Activated CD8-positive, alpha-beta memory T cell treated with anti-CD3 and anti-CD28 coated beads, Interleukin-2, amount 10 ng/mL, durations not matched to agents 7 days and 5 days (primary cell): ENCODE results near the gene SYNE1. TPM values are rescaled to one million over a fixed set of nuclear protein-coding genes. Genes with fewer than 3 reads are reported as not detected.
"Not testable (repeated sequence)": the region's sequence is repeated elsewhere in the genome, so short reads cannot be mapped to it uniquely, and the experiment has no call there.

Experiments
- ATAC-seq: fragments of 150-1000 bp; cut with Tn5 transposase; one replicate; pipeline ENCODE4 v1.10.0; 2021; ENCODE audit warnings: moderate library complexity
- CTCF ChIA-PET: fragments of 350-600 bp; sonication (Branson Sonifier 250); formaldehyde crosslinking; loops from one replicate; lab custom pipeline; 2021; ENCODE audit warnings: antibody characterized with exemption; lab: Charles Lee
- DNase-seq: peaks from one replicate; pipeline ENCODE4 v3.0.0-alpha.2; 2020
- H3K27ac Mint-ChIP-seq: one replicate; pipeline ENCODE4 v1.8.0; 2021; ENCODE audit warnings: mild to moderate bottlenecking, mixed read lengths
- H3K27me3 Mint-ChIP-seq: one replicate; pipeline ENCODE4 v1.8.0; 2021; ENCODE audit warnings: mixed read lengths
- H3K36me3 Mint-ChIP-seq: one replicate; pipeline ENCODE4 v1.8.0; 2021; ENCODE audit warnings: mild to moderate bottlenecking, mixed read lengths
- H3K4me1 Mint-ChIP-seq: one replicate; pipeline ENCODE4 v1.8.0; 2021; ENCODE audit warnings: mixed read lengths
- H3K4me3 Mint-ChIP-seq: one replicate; pipeline ENCODE4 v1.8.0; 2021; ENCODE audit warnings: mild to moderate bottlenecking, moderate library complexity, mixed read lengths
- H3K9me3 Mint-ChIP-seq: one replicate; pipeline ENCODE4 v1.8.0; 2022; ENCODE audit warnings: low read depth, mixed read lengths
- total RNA-seq, 2 experiments: library from RNA; stranded (reverse); gene quantifications; one replicate each; pipeline ENCODE4 v1.2.3, GENCODE V29; 2021

Gene SYNE1
- total RNA-seq, 2 experiments from 2014 or later = 58.5 to 76.6 TPM

DNA sequence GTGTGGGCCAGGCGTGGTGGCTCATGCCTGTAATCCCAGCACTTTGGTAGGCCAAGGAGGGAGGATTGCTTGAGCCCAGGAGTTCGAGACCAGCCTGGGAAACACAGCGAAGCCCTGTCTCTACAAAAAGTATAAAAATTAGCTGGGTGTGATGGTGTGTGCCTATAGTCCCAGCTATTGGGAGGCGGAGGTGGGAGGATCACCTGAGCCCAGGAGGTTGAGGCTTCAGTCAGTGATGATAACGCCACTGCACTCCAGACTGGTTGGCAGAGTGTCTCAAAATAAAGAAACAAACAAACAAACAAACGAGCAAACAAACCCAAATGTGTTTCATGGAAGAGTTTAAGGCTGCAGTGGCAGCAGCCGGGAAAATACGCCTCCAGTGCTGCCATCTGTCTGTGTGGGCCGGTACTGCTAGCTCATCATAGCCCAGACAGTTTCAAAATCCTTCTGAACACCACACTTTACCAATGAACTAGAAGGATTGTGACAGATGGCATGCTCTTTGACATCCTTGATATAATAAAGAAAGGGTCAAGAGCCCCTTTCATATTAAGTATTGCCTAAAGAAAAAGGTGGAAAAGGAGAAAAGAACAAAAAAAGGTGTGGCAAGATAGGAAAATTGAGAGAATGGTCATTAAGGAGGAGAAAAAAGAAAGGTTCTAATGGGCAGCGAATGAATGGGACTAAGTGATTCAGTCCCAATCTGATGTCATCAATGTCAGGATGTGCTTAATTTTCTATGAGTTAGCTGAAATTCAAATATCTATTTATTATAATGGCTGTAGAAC lies 298.6 kb downstream of the SYNE1 start:
- CTCF ChIA-PET = interaction anchor here (0.7 to 4.3 kb wide), 20 partner anchors 11 to 662 kb away, joined by 3 to 50 read pairs (median 4); no protein-coding TSS in a partner anchor
- no peak overlapping the region for H3K27ac Mint-ChIP-seq

DNA sequence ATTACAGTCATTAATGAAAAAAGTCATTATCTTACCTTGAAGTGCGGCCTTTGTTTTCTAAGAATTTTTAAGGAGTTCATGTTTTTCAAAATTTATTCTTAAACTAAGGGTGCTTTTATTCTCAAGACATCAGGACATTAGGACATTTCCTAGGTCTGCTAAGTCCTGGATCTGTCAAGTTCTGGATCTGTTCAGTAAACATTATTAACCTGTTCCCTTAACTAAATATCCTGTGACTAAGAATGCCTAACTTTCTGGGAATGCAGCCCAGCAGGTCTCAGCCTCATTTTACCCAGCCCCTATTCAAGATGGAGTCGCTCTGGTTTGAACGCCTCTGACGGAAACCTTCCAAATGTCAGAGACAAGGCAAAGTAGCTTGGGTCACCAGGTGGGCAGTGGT lies 302.6 kb downstream of the SYNE1 start:
- no peak for ATAC-seq
- H3K36me3 Mint-ChIP-seq = no peaks in the 10 kb centered on the region
- CTCF ChIA-PET = no interaction called here
- no peak for DNase-seq
- H3K27ac Mint-ChIP-seq = no peak overlapping the region
- no peak overlapping the region for H3K4me3 Mint-ChIP-seq
- no peaks in the 10 kb centered on the region for H3K9me3 Mint-ChIP-seq
- peaks cover 2% of the 10 kb centered on the region for H3K4me1 Mint-ChIP-seq
- peaks cover 4% of the 10 kb centered on the region for H3K27me3 Mint-ChIP-seq

More for the DNA sequence above, 298.6 kb downstream of the SYNE1 start:
- no peak overlapping the region for H3K4me3 Mint-ChIP-seq
- peak; percentile 61 for DNase-seq
- peaks cover 6% of the 10 kb centered on the region for H3K27me3 Mint-ChIP-seq
- ATAC-seq = peak; percentile 74
- H3K9me3 Mint-ChIP-seq = no peaks in the 10 kb centered on the region
- H3K4me1 Mint-ChIP-seq = peaks cover 8% of the 10 kb centered on the region
- no peaks in the 10 kb centered on the region for H3K36me3 Mint-ChIP-seq

DNA sequence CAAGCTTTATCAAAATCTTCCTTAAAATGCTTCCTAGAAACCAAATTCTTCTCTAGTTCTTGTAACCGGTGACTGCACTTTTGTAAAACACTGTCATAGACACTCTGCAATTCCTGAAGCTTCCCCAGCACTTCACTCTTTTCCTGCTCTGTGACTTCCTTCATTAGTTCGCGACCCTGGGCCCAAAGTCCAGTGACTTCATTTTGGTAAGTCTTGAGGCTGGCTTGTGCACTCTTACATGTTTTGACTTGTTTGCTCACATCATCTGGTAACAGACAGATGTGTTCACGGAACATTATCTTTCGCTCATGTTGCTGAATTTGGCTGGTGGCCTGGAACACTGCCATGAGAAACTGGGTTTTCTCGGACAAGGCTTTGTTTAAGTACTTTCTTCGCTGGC lies 306.2 kb downstream of the SYNE1 start:
- H3K27ac Mint-ChIP-seq = no peak overlapping the region
- H3K4me1 Mint-ChIP-seq = no peaks in the 10 kb centered on the region

DNA sequence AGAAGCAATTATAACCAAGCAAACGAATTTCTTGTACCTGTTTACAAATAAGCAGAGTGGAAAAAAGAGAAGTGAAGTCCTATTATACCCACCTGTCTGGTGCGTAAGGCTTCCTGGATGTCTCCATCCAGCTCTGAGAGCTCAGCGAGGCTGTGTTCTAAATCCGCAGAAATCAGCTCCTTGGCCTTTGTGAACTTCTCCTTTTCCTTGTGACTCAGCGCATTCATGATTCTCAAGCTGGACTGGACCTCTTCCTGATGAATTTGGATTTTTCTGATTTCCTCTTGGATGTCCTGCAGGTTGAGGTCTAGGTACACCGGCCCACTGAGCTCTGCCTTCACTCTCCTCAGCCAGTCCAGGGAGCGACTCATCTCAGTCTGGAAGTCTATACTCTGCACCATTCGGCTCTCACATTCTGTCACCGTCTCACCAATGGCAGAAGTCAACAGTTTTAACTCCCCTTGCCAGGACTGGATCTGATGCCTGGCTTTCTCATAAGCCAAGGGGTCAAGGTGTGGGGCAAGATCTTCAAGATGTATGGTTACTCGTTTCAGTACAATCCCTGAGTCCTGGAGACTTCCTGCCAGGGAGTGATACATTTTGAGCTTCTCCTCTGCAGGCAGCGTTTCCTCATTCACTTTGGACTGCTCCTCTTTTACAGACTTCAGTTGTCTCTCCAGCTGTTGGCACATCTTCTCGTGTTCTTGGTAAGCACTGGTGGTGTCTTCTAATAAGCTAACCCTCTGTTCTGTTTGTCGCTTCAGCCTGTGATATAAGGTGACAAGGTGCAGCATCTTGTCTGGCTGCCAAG lies 307.3 kb downstream of the SYNE1 start:
- no peaks in the 10 kb centered on the region for H3K9me3 Mint-ChIP-seq
- H3K27ac Mint-ChIP-seq = no peak overlapping the region
- H3K27me3 Mint-ChIP-seq = peaks cover 3% of the 10 kb centered on the region
- no peak for ATAC-seq
- no peaks in the 10 kb centered on the region for H3K36me3 Mint-ChIP-seq
- CTCF ChIA-PET = no interaction called here
- H3K4me3 Mint-ChIP-seq = no peak overlapping the region
- no peaks in the 10 kb centered on the region for H3K4me1 Mint-ChIP-seq
- no peak for DNase-seq

More for the DNA sequence above, 306.2 kb downstream of the SYNE1 start:
- Mint-ChIP-seq H3K36me3 (no peaks in the 10 kb centered on the region), H3K27me3 (peaks cover 3% of the 10 kb centered on the region), H3K4me3 (no peak overlapping the region), H3K9me3 (no peaks in the 10 kb centered on the region)
- no peak for DNase-seq
- CTCF ChIA-PET = no interaction called here
- ATAC-seq = no peak

DNA sequence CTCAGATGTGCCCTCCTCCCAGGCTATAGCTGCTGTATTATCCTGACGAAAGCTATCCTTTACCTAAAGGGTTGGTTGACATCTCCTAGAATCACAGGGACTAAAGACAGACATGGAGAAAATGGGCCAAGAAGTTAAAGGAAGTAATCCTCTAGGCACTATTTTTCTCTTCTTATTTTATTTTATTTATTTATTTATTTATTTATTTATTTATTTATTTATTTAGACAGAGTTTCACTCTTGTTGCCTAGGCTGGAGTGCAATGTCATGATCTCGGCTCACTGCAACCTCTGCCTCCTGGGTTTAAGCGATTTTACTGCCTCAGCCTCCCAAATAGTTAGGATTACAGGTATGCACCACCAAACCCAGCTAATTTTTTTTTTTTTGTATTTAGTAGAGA lies 309.0 kb downstream of the SYNE1 start:
- H3K27ac Mint-ChIP-seq, H3K4me3 Mint-ChIP-seq, DNase-seq, H3K4me1 Mint-ChIP-seq, ATAC-seq, H3K36me3 Mint-ChIP-seq, H3K27me3 Mint-ChIP-seq, H3K9me3 Mint-ChIP-seq: not testable (repeated sequence)
- CTCF ChIA-PET = interaction anchor here (1.0 kb wide), 1 partner anchor 9 kb away, joined by 12 read pairs; no protein-coding TSS in a partner anchor

DNA sequence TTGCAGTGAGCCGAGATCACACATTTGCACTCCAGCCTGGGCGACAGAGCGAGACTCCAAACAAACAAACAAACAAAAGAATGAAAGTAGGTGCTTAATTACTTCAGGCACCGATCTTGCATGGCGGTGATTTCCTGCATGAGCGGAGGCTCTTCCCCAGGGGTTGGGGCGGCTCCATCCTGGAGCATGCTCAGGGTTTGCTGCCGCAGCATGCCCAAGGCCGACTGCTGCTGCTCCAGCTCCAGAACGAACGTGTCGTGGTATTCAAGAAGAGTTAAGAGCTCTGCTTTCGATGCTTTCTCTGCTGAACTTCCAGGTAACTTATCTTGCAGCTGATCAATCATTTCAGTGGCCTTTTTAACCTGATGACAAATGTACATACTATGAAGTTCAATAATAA lies 313.8 kb downstream of the SYNE1 start:
- Mint-ChIP-seq H3K27me3 (peaks cover 17% of the 10 kb centered on the region), H3K36me3 (no peaks in the 10 kb centered on the region), H3K4me3 (no peak overlapping the region), H3K27ac (no peak overlapping the region), H3K4me1 (no peaks in the 10 kb centered on the region), H3K9me3 (no peaks in the 10 kb centered on the region)
- CTCF ChIA-PET = interaction anchor here (0.7 kb wide), 1 partner anchor 15 kb away, joined by 3 read pairs; no protein-coding TSS in a partner anchor
- ATAC-seq (no peak), DNase-seq (no peak)

DNA sequence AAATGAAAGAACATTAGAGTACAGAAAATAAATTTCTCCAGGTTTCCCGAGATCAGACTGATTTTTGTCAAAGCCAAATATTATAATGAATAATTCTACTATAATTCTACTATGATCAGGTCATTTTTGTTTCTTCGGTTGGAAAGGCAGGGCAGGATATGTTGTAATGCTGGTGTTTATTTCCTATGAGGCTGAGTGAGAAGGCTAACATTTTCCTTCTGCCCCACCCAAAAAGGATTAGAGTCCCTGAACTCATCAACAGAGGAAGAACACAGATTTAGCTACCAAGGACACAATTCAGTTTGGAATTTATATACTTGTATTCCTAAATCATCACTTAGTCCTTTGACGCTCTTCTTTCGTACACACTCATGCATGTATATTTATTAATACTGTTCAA lies 318.9 kb downstream of the SYNE1 start:
- ATAC-seq (no peak), DNase-seq (no peak)
- Mint-ChIP-seq H3K4me1 (peaks cover 4% of the 10 kb centered on the region), H3K4me3 (no peak overlapping the region), H3K27ac (no peak overlapping the region), H3K27me3 (peaks cover 14% of the 10 kb centered on the region), H3K9me3 (no peaks in the 10 kb centered on the region), H3K36me3 (no peaks in the 10 kb centered on the region)
- CTCF ChIA-PET = interaction anchor here (3.3 kb wide), 1 partner anchor 20 kb away, joined by 12 read pairs; no protein-coding TSS in a partner anchor

DNA sequence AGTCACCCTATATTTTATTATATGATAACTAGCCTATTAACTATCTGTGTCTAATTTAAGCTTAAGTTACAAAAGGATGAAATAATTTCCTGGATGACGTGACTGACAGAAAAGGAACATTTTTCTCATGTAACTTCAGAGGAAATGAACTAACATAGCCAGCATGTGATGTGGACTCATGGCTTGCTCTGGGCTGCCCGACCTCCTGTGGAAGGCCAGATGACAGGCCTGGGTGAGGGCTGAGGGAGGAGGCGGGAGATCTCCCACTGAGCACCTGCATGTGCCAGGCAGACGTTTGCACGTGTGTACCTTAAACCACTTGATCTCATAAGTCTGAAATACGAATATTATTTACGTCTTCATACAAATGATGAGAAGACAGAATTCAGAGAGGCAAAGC lies 321.1 kb downstream of the SYNE1 start:
- no peak for DNase-seq
- Mint-ChIP-seq H3K27me3 (peaks cover 7% of the 10 kb centered on the region), H3K36me3 (no peaks in the 10 kb centered on the region), H3K4me1 (peaks cover 4% of the 10 kb centered on the region), H3K27ac (no peak overlapping the region), H3K4me3 (no peak overlapping the region), H3K9me3 (no peaks in the 10 kb centered on the region)
- CTCF ChIA-PET = interaction anchor here (1.0 to 3.3 kb wide), 4 partner anchors 8 to 22 kb away, joined by 3 to 12 read pairs (median 6); no protein-coding TSS in a partner anchor
- no peak for ATAC-seq

DNA sequence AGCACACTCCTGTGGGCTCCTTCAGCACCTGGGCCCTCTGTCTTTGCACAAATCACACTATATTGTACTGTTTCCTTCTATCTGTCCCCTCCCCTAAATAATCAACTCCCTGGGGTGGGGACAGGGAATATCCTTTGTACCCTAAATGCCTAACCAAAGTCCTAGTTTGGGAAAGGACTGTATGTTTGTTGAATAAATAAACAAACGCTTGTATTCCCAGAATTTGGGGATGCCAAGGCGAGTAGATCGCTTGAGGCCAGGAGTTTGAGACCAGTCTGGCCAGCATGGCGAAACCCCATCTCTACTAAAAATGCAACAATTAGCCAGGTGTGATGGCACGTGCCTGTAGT lies 322.7 kb downstream of the SYNE1 start:
- peaks cover 2% of the 10 kb centered on the region for H3K27me3 Mint-ChIP-seq
- no peaks in the 10 kb centered on the region for H3K36me3 Mint-ChIP-seq
- no peak overlapping the region for H3K4me3 Mint-ChIP-seq
- no peaks in the 10 kb centered on the region for H3K9me3 Mint-ChIP-seq
- CTCF ChIA-PET = interaction anchor here (0.8 kb wide), 1 partner anchor 9 kb away, joined by 3 read pairs; no protein-coding TSS in a partner anchor
- no peak overlapping the region for H3K27ac Mint-ChIP-seq
- DNase-seq (no peak), ATAC-seq (no peak)
- peaks cover 16% of the 10 kb centered on the region for H3K4me1 Mint-ChIP-seq

DNA sequence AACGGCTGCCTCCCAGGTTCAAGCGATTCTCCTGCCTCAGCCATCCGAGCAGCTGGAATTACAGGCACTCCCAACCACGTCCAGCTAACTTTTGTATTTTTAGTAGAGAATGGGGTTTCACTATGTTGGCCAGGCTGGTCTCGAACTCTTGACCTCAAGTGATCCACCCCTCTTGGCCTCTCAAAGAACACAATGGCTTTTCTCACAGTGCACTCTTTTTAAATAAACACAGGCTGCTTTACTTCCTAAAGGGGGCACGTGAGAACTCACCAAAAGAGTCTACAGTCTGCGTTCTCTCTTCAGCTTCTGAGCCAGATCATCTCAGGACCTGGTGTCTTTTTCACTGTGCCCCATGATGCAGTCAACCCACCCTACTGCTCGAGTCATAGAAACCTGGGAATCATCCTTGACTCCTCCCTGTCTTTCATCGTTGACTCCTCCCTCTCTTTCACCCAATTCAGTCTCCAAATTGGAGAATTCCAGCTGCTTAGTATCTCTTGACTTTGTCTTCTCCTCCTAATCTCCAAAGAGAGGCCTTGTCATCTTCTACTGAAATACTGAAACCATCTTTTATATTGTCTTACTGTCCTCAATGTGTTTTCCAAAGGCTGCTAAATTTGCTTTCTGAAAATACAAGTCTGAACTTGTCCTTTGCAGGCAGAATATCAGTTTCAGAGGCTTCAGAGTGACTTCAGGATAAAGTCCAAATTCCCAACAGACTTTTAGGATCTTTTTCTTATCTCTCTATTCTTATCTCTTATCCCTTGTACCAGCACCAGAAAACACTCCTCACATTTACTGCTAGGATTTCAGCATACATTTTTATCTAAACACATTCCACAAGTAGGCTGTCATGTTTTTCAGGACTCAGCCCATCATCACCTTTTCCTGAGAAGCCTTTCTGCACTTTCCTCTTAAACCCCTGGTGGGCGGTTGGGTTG lies 323.4 kb downstream of the SYNE1 start:
- Mint-ChIP-seq H3K27me3 (no peaks in the 10 kb centered on the region), H3K4me3 (no peak overlapping the region), H3K9me3 (no peaks in the 10 kb centered on the region), H3K36me3 (no peaks in the 10 kb centered on the region), H3K27ac (no peak overlapping the region), H3K4me1 (peaks cover 21% of the 10 kb centered on the region)
- DNase-seq = no peak
- ATAC-seq = no peak
- CTCF ChIA-PET = interaction anchor here (1.2 kb wide), 1 partner anchor 24 kb away, joined by 3 read pairs; no protein-coding TSS in a partner anchor

DNA sequence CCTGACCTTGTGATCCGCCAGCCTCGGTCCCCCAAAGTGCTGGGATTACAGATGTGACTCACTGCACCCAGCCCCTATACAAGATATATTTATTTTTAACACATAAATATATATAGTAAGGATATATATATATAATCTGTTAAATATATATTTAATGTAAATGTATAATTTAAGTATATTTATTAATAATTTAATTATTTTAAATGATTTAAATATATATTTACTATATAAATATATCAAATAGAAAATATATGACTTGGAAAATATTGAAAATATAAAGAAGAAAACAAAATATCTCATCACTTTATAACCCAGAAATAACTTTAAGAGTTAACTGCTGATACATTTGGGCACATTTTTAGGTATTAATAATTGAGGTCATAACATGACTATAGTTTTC lies 324.7 kb downstream of the SYNE1 start:
- Mint-ChIP-seq H3K27me3 (no peaks in the 10 kb centered on the region), H3K4me1 (peaks cover 29% of the 10 kb centered on the region), H3K4me3 (no peak overlapping the region), H3K36me3 (no peaks in the 10 kb centered on the region), H3K9me3 (no peaks in the 10 kb centered on the region), H3K27ac (no peak overlapping the region)
- no peak for ATAC-seq
- DNase-seq = no peak
- CTCF ChIA-PET = no interaction called here

DNA sequence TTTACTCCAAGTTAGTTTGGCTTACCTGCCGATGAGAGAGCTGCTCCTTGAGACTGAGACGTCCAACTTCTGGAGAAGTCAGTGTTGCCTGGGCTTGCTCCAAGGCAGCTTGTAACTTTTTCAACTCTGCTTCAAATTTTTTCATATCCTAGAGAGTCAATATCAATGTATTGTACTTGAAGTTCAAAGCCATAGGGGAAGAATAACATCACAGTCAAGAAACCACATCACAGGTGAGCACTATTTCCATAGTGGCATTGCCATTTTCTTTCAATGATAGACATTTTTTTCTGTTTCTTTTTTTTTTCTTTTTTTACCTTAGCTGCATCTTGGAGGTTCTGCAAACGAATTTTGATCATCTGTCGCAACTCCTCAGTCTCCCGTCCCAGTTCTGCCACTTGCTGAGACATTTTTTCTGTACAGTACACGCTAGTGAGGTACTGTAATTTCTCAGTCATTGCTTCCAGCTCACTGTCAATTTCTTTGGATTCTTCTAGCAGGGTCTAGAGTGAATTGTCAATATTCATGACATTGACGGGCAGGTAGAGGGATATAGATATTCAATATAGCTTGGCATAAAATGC lies 326.7 kb downstream of the SYNE1 start:
- no peaks in the 10 kb centered on the region for H3K27me3 Mint-ChIP-seq
- DNase-seq (no peak), ATAC-seq (no peak)
- H3K36me3 Mint-ChIP-seq = no peaks in the 10 kb centered on the region
- CTCF ChIA-PET = interaction anchor here (1.1 to 4.2 kb wide), 4 partner anchors 9 to 30 kb away, joined by 3 to 28 read pairs (median 4); no protein-coding TSS in a partner anchor
- peaks cover 30% of the 10 kb centered on the region for H3K4me1 Mint-ChIP-seq
- no peak overlapping the region for H3K27ac Mint-ChIP-seq
- no peaks in the 10 kb centered on the region for H3K9me3 Mint-ChIP-seq
- no peak overlapping the region for H3K4me3 Mint-ChIP-seq
